ENCODE measurements around the gene BAIAP2.

GRCh38 chr17:81011951-81012350, 23.0 kb upstream of the BAIAP2 start:
- TF ChIP-seq CTCF (conservative IDR thresholded peaks at IDR 0.05), result no peak
- TF ChIP-seq ZFX (IDR thresholded peaks at IDR 0.05), result no peak

Data from C4-2B (cell line).